Measurements from ENCODE around the gene CHRM2.
"Not testable (repeated sequence)": the region's sequence is repeated elsewhere in the genome, so short reads cannot be mapped to it uniquely, and the experiment has no call there.

Gene CHRM2

GRCh38 chr7:136868496-136869000, at the start of gene CHRM2:
TSS of gene CHRM2 (plus strand) at chr7:136868652. CDS start at chr7:137014866, 146,214 bp downstream.
- no peak within 1 kb of the TSS for H3K27ac Mint-ChIP-seq
- H3K27me3 Mint-ChIP-seq = peaks cover 18% of the 10 kb centered on the region
- no peak within 1 kb of the TSS for H3K4me3 Mint-ChIP-seq
- H3K36me3 Mint-ChIP-seq = no peaks in the 10 kb centered on the region
- peaks cover 4% of the 10 kb centered on the region for H3K9me3 Mint-ChIP-seq (ENCODE audit: low read depth)
- no peaks in the 10 kb centered on the region for H3K4me1 Mint-ChIP-seq (ENCODE audit: low read depth)

GRCh38 chr7:136831398-136831797, 37.1 kb upstream of the CHRM2 start:
- not testable (repeated sequence) for H3K9me3 Mint-ChIP-seq (ENCODE audit: low read depth); H3K4me3 Mint-ChIP-seq; H3K27me3 Mint-ChIP-seq; H3K4me1 Mint-ChIP-seq (ENCODE audit: low read depth); H3K36me3 Mint-ChIP-seq; H3K27ac Mint-ChIP-seq

- Mint-ChIP-seq H3K4me1 (ENCODE audit: low read depth) (no peaks in the 10 kb centered on the region), H3K27me3 (no peaks in the 10 kb centered on the region)
Observed at GRCh38 chr7:136845899-136846465, 22.5 kb upstream of the CHRM2 start.

GRCh38 chr7:136847858-136848257, 20.6 kb upstream of the CHRM2 start:
- H3K36me3 Mint-ChIP-seq = no peaks in the 10 kb centered on the region
- H3K9me3 Mint-ChIP-seq (ENCODE audit: low read depth) = peaks cover 11% of the 10 kb centered on the region
- no peaks in the 10 kb centered on the region for H3K4me1 Mint-ChIP-seq (ENCODE audit: low read depth)
- no peaks in the 10 kb centered on the region for H3K27me3 Mint-ChIP-seq
- no peak overlapping the region for H3K27ac Mint-ChIP-seq
- no peak overlapping the region for H3K4me3 Mint-ChIP-seq

More at GRCh38 chr7:136845899-136846465, 22.5 kb upstream of the CHRM2 start:
- H3K4me3 Mint-ChIP-seq = no peak overlapping the region
- no peaks in the 10 kb centered on the region for H3K36me3 Mint-ChIP-seq
- H3K9me3 Mint-ChIP-seq (ENCODE audit: low read depth) = peaks cover 15% of the 10 kb centered on the region
- no peak overlapping the region for H3K27ac Mint-ChIP-seq

- Mint-ChIP-seq H3K36me3 (no peaks in the 10 kb centered on the region), H3K4me1 (ENCODE audit: low read depth) (no peaks in the 10 kb centered on the region), H3K27me3 (no peaks in the 10 kb centered on the region), H3K9me3 (ENCODE audit: low read depth) (peaks cover 14% of the 10 kb centered on the region), H3K4me3 (no peak overlapping the region), H3K27ac (no peak overlapping the region)
Observed at GRCh38 chr7:136853654-136854053, 14.8 kb upstream of the CHRM2 start.

- Mint-ChIP-seq H3K36me3 (no peaks in the 10 kb centered on the region), H3K9me3 (ENCODE audit: low read depth) (peaks cover 14% of the 10 kb centered on the region), H3K27ac (no peak overlapping the region), H3K4me3 (no peak overlapping the region), H3K27me3 (no peaks in the 10 kb centered on the region), H3K4me1 (ENCODE audit: low read depth) (no peaks in the 10 kb centered on the region)
Observed at GRCh38 chr7:136857573-136857972, 10.9 kb upstream of the CHRM2 start.

GRCh38 chr7:136859803-136860202, 8.6 kb upstream of the CHRM2 start:
- Mint-ChIP-seq H3K4me3 (no peak overlapping the region), H3K4me1 (ENCODE audit: low read depth) (no peaks in the 10 kb centered on the region), H3K27ac (no peak overlapping the region), H3K9me3 (ENCODE audit: low read depth) (peaks cover 14% of the 10 kb centered on the region), H3K27me3 (no peaks in the 10 kb centered on the region), H3K36me3 (no peaks in the 10 kb centered on the region)

GRCh38 chr7:136865236-136865635, 3.2 kb upstream of the CHRM2 start:
- peaks cover 7% of the 10 kb centered on the region for H3K27me3 Mint-ChIP-seq
- H3K4me3 Mint-ChIP-seq = no peak overlapping the region
- no peaks in the 10 kb centered on the region for H3K36me3 Mint-ChIP-seq
- H3K27ac Mint-ChIP-seq = no peak overlapping the region
- H3K9me3 Mint-ChIP-seq (ENCODE audit: low read depth) = no peaks in the 10 kb centered on the region
- H3K4me1 Mint-ChIP-seq (ENCODE audit: low read depth) = no peaks in the 10 kb centered on the region

- Mint-ChIP-seq H3K4me3 (no peak overlapping the region), H3K27me3 (peaks cover 10% of the 10 kb centered on the region), H3K27ac (no peak overlapping the region), H3K4me1 (ENCODE audit: low read depth) (no peaks in the 10 kb centered on the region), H3K36me3 (no peaks in the 10 kb centered on the region), H3K9me3 (ENCODE audit: low read depth) (no peaks in the 10 kb centered on the region)
Observed at GRCh38 chr7:136865777-136866176, 2.7 kb upstream of the CHRM2 start.

- H3K9me3 Mint-ChIP-seq (ENCODE audit: low read depth) = peaks cover 4% of the 10 kb centered on the region
- peaks cover 18% of the 10 kb centered on the region for H3K27me3 Mint-ChIP-seq
- H3K36me3 Mint-ChIP-seq = no peaks in the 10 kb centered on the region
- H3K4me1 Mint-ChIP-seq (ENCODE audit: low read depth) = no peaks in the 10 kb centered on the region
- H3K4me3 Mint-ChIP-seq = no peak overlapping the region
- H3K27ac Mint-ChIP-seq = no peak overlapping the region
Observed at GRCh38 chr7:136869001-136869961, 829 bp downstream of the CHRM2 start.

GRCh38 chr7:136869991-136870865, 1.8 kb downstream of the CHRM2 start:
- Mint-ChIP-seq H3K27me3 (peaks cover 18% of the 10 kb centered on the region), H3K36me3 (no peaks in the 10 kb centered on the region)

GRCh38 chr7:136870866-136871487, 2.5 kb downstream of the CHRM2 start:
- no peak overlapping the region for H3K4me3 Mint-ChIP-seq
- no peak overlapping the region for H3K27ac Mint-ChIP-seq
- peaks cover 20% of the 10 kb centered on the region for H3K27me3 Mint-ChIP-seq
- no peaks in the 10 kb centered on the region for H3K36me3 Mint-ChIP-seq
- peaks cover 9% of the 10 kb centered on the region for H3K9me3 Mint-ChIP-seq (ENCODE audit: low read depth)
- no peaks in the 10 kb centered on the region for H3K4me1 Mint-ChIP-seq (ENCODE audit: low read depth)

More at GRCh38 chr7:136869991-136870865, 1.8 kb downstream of the CHRM2 start:
- no peaks in the 10 kb centered on the region for H3K4me1 Mint-ChIP-seq (ENCODE audit: low read depth)
- no peak overlapping the region for H3K27ac Mint-ChIP-seq
- peaks cover 5% of the 10 kb centered on the region for H3K9me3 Mint-ChIP-seq (ENCODE audit: low read depth)
- H3K4me3 Mint-ChIP-seq = no peak overlapping the region

GRCh38 chr7:136874393-136875032, 6.1 kb downstream of the CHRM2 start:
- Mint-ChIP-seq H3K4me3 (no peak overlapping the region), H3K4me1 (ENCODE audit: low read depth) (no peaks in the 10 kb centered on the region), H3K36me3 (no peaks in the 10 kb centered on the region), H3K27me3 (peaks cover 14% of the 10 kb centered on the region), H3K9me3 (ENCODE audit: low read depth) (peaks cover 9% of the 10 kb centered on the region), H3K27ac (no peak overlapping the region)

GRCh38 chr7:136877509-136877908, 9.1 kb downstream of the CHRM2 start:
- Mint-ChIP-seq H3K4me1 (ENCODE audit: low read depth) (no peaks in the 10 kb centered on the region), H3K27me3 (peaks cover 6% of the 10 kb centered on the region), H3K4me3 (no peak overlapping the region), H3K27ac (no peak overlapping the region), H3K9me3 (ENCODE audit: low read depth) (peaks cover 14% of the 10 kb centered on the region), H3K36me3 (no peaks in the 10 kb centered on the region)
